ENCODE results near the gene NCAM1.

The NCAM1 gene

DNA sequence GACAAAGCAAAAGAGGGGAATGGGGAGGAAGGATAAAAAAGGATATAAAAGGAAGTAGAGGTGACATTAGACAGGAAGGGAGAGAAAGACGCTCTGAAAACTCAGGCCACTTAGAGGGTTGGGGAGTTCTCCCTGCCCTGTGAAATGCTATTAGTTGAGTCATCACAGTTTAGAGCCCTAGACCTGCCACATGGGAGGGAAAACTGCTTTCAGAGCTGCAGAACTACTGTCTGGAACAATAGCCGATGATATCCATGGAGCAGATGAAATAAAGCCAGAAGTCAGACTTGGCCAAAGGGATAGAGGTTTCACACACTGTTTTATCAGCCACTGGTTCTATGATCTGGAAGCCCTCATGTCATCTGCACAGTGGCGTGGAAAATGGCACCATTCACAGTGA, 157.9 kb downstream of the NCAM1 start:
- H3K79me2 ChIP-seq: no peaks in the 10 kb centered on the region
- H3K4me3 ChIP-seq (ENCODE audit: low read depth, low read length): no peak overlapping the region
- TF ChIP-seq, protein P1, sequence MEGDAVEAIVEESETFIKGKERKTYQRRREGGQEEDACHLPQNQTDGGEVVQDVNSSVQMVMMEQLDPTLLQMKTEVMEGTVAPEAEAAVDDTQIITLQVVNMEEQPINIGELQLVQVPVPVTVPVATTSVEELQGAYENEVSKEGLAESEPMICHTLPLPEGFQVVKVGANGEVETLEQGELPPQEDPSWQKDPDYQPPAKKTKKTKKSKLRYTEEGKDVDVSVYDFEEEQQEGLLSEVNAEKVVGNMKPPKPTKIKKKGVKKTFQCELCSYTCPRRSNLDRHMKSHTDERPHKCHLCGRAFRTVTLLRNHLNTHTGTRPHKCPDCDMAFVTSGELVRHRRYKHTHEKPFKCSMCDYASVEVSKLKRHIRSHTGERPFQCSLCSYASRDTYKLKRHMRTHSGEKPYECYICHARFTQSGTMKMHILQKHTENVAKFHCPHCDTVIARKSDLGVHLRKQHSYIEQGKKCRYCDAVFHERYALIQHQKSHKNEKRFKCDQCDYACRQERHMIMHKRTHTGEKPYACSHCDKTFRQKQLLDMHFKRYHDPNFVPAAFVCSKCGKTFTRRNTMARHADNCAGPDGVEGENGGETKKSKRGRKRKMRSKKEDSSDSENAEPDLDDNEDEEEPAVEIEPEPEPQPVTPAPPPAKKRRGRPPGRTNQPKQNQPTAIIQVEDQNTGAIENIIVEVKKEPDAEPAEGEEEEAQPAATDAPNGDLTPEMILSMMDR (IDR thresholded peaks at IDR 0.05): no peak
- H3K4me2 ChIP-seq (ENCODE audit: low read length): no peak overlapping the region
- H3K27me3 ChIP-seq (ENCODE audit: control insufficient read depth, insufficient read depth, low read length): no peaks in the 10 kb centered on the region
- no peak overlapping the region for H3K9ac ChIP-seq
- H3K4me1 ChIP-seq: no peaks in the 10 kb centered on the region
- no peaks in the 10 kb centered on the region for H3K36me3 ChIP-seq (ENCODE audit: control insufficient read depth, insufficient read depth, low read length)
- no peak overlapping the region for H3K27ac ChIP-seq
- H3K9me3 ChIP-seq (ENCODE audit: control insufficient read depth, low read length): no peaks in the 10 kb centered on the region
- no peak overlapping the region for H2AFZ ChIP-seq

DNA sequence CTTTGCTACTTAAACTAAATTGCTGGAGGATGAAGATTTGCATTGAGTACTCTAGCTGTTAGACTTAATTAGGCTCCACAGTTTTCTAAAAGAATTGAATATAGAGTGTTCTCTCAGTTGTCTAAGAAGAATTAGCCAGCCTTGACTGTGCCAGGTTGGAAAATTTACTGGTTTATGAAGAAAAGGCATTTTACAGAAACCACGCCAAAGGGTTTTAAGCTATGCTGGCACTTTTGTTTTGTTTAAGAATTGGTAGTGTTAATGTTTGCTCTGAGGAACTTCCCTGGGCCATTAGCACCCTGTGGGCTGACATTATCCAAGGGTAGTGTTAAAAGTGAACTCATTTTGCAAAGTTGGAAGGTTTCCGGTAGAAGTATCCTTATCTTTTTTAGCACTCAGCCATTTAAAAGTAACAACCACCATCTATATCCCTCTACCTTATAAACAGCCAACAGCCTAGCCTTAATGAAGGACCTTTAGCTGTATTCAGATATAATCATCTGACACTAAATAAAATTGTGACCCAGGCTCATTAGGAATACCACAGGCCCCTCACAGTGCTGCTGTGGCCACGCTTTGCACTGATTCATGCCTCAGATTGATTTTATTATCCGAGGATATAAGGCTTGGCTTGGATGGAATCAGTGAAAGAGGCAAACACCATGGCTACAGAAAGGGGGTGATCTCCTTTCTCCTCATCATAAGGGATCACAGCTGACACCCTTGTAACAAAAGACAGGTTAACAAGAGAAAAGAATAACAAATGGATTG, 158.9 kb downstream of the NCAM1 start:
- TF ChIP-seq, protein P1 (IDR thresholded peaks at IDR 0.05): no peak
- no peak overlapping the region for H2AFZ ChIP-seq
- no peak overlapping the region for H3K9ac ChIP-seq
- H3K9me3 ChIP-seq (ENCODE audit: control insufficient read depth, low read length): no peaks in the 10 kb centered on the region
- H3K79me2 ChIP-seq: no peaks in the 10 kb centered on the region
- H3K4me3 ChIP-seq (ENCODE audit: low read depth, low read length): no peak overlapping the region
- H3K27ac ChIP-seq: no peak overlapping the region
- H3K4me1 ChIP-seq: no peaks in the 10 kb centered on the region
- no peaks in the 10 kb centered on the region for H3K36me3 ChIP-seq (ENCODE audit: control insufficient read depth, insufficient read depth, low read length)
- H3K4me2 ChIP-seq (ENCODE audit: low read length): no peak overlapping the region
- H3K27me3 ChIP-seq (ENCODE audit: control insufficient read depth, insufficient read depth, low read length): no peaks in the 10 kb centered on the region

DNA sequence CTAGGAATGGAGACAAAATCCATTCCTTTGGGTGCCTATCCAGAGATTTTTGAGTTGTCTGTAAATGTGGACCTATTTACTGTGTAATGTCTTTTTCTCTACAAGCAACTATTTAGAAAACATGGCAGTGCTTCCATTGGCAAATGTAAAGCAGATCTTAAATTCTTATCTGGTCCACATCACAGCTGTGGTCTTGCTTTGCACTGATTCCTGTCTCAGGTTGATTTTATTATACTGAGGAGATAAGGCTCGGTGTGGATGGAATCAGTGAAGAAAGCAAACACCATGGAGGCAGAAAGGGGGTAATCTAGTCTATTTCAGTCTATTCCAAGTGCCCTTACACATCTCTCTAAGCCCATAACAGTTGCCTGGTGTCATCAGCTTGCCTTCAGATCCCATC, 160.5 kb downstream of the NCAM1 start:
- Histone ChIP-seq H3K4me2 (ENCODE audit: low read length) (no peak overlapping the region), H3K27ac (no peak overlapping the region), H3K9me3 (ENCODE audit: control insufficient read depth, low read length) (no peaks in the 10 kb centered on the region), H3K79me2 (no peaks in the 10 kb centered on the region), H3K36me3 (ENCODE audit: control insufficient read depth, insufficient read depth, low read length) (no peaks in the 10 kb centered on the region), H2AFZ (no peak overlapping the region), H3K27me3 (ENCODE audit: control insufficient read depth, insufficient read depth, low read length) (no peaks in the 10 kb centered on the region), H3K4me3 (ENCODE audit: low read depth, low read length) (no peak overlapping the region), H3K9ac (no peak overlapping the region), H3K4me1 (no peaks in the 10 kb centered on the region)
- TF ChIP-seq, protein P1 (IDR thresholded peaks at IDR 0.05): no peak

DNA sequence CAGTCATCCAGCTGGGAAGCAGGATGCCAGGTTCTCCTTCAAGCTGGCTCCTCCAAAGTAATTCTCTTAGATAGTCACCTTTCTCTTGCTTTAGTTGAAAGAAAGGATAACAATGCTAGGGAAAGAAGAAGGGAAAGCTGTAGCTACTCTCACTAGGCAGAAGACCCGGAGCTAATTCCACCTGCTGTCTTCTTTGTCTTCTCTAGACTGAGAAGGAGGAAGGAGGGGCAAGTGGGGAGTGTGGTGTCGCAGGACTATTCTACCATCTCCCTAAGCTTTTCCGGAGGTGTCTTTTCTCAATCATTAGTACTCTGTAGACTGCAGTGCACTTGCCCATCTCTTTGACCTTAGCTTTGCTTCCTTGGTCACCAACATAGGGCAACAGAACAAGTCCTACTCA, 162.8 kb downstream of the NCAM1 start:
- TF ChIP-seq, protein P1 (IDR thresholded peaks at IDR 0.05): no peak

DNA sequence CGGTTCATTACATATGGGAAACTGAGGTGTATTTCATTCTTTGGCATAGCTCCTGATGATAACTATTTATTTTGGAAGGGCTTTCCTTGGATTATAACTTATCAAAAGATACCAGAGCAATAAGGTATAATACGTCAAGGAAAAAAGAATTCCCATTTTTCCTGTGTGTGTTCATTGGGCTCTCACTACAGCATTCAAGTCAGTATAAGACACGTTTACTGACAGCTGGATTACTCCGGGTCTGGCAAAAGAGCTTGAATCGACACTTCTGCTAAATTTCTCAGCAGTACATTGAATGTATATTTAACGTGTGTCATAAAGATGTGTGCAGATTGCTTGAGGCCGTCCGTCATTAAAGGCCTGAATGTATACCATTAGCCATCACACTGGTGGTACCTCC, 163.4 kb downstream of the NCAM1 start:
- Histone ChIP-seq H3K9me3 (ENCODE audit: control insufficient read depth, low read length) (no peaks in the 10 kb centered on the region), H3K4me1 (no peaks in the 10 kb centered on the region), H3K4me3 (ENCODE audit: low read depth, low read length) (no peak overlapping the region), H3K27ac (no peak overlapping the region), H3K36me3 (ENCODE audit: control insufficient read depth, insufficient read depth, low read length) (no peaks in the 10 kb centered on the region), H3K27me3 (ENCODE audit: control insufficient read depth, insufficient read depth, low read length) (no peaks in the 10 kb centered on the region), H3K79me2 (no peaks in the 10 kb centered on the region), H3K4me2 (ENCODE audit: low read length) (no peak overlapping the region), H3K9ac (no peak overlapping the region), H2AFZ (no peak overlapping the region)
- TF ChIP-seq, protein P1 (IDR thresholded peaks at IDR 0.05): no peak

More for the DNA sequence above, 162.8 kb downstream of the NCAM1 start:
- no peaks in the 10 kb centered on the region for H3K4me1 ChIP-seq
- no peaks in the 10 kb centered on the region for H3K9me3 ChIP-seq (ENCODE audit: control insufficient read depth, low read length)
- no peaks in the 10 kb centered on the region for H3K36me3 ChIP-seq (ENCODE audit: control insufficient read depth, insufficient read depth, low read length)
- H3K27me3 ChIP-seq (ENCODE audit: control insufficient read depth, insufficient read depth, low read length): no peaks in the 10 kb centered on the region
- no peak overlapping the region for H3K27ac ChIP-seq
- H3K9ac ChIP-seq: no peak overlapping the region
- H3K79me2 ChIP-seq: no peaks in the 10 kb centered on the region
- no peak overlapping the region for H2AFZ ChIP-seq
- no peak overlapping the region for H3K4me2 ChIP-seq (ENCODE audit: low read length)
- no peak overlapping the region for H3K4me3 ChIP-seq (ENCODE audit: low read depth, low read length)
